ENCODE results near the gene DNHD1. TPM values are rescaled to one million over a fixed set of nuclear protein-coding genes. Genes with fewer than 3 reads are reported as not detected.

DNHD1 gene
- polyA plus RNA-seq, 3 donors: 5.8 to 6.3 (median 6.2) TPM

GRCh38 chr11:6561288-6561687 lies 64.2 kb downstream of the DNHD1 start:
- no peak for DNase-seq (ENCODE audit: low read depth in 3 of 3, low spot score in 2 of 3)

- no peak for DNase-seq (ENCODE audit: low read depth in 3 of 3, low spot score in 2 of 3)
Measured at GRCh38 chr11:6563121-6563619, 66.1 kb downstream of the DNHD1 start.

- no peak for DNase-seq (ENCODE audit: low read depth in 3 of 3, low spot score in 2 of 3)
Measured at GRCh38 chr11:6563667-6564066, 66.6 kb downstream of the DNHD1 start.

- DNase-seq (ENCODE audit: low read depth in 3 of 3, low spot score in 2 of 3): no peak
Measured at GRCh38 chr11:6565325-6565724, 68.2 kb downstream of the DNHD1 start.

GRCh38 chr11:6565988-6566703 lies 69.1 kb downstream of the DNHD1 start:
- no peak for DNase-seq (ENCODE audit: low read depth in 3 of 3, low spot score in 2 of 3)

- no peak for DNase-seq (ENCODE audit: low read depth in 3 of 3, low spot score in 2 of 3)
Measured at GRCh38 chr11:6566704-6567370, 69.8 kb downstream of the DNHD1 start.

- no peak for DNase-seq (ENCODE audit: low read depth in 3 of 3, low spot score in 2 of 3)
Measured at GRCh38 chr11:6567371-6567745, 70.3 kb downstream of the DNHD1 start.

- peak in 1 of 3 donors; percentile 33 for DNase-seq (ENCODE audit: low read depth in 3 of 3, low spot score in 2 of 3)
Measured at GRCh38 chr11:6568191-6568918, 71.3 kb downstream of the DNHD1 start.

GRCh38 chr11:6569706-6570105 lies 72.6 kb downstream of the DNHD1 start:
- DNase-seq (ENCODE audit: low read depth in 3 of 3, low spot score in 2 of 3): no peak

- no peak for DNase-seq (ENCODE audit: low read depth in 3 of 3, low spot score in 2 of 3)
Measured at GRCh38 chr11:6570691-6571427, 73.8 kb downstream of the DNHD1 start.

GRCh38 chr11:6571434-6572008 lies 74.4 kb downstream of the DNHD1 start:
- DNase-seq (ENCODE audit: low read depth in 3 of 3, low spot score in 2 of 3): no peak

GRCh38 chr11:6572215-6572614 lies 75.1 kb downstream of the DNHD1 start:
- DNase-seq (ENCODE audit: low read depth in 3 of 3, low spot score in 2 of 3): no peak

GRCh38 chr11:6574816-6575715 lies 78.0 kb downstream of the DNHD1 start:
- no peak for DNase-seq (ENCODE audit: low read depth in 3 of 3, low spot score in 2 of 3)

GRCh38 chr11:6576471-6577373 lies 79.6 kb downstream of the DNHD1 start:
- peak in 1 of 3 donors; percentile 31 for DNase-seq (ENCODE audit: low read depth in 3 of 3, low spot score in 2 of 3)

- DNase-seq (ENCODE audit: low read depth in 3 of 3, low spot score in 2 of 3): no peak
Measured at GRCh38 chr11:6578134-6578533, 81.1 kb downstream of the DNHD1 start.

- no peak for DNase-seq (ENCODE audit: low read depth in 3 of 3, low spot score in 2 of 3)
Measured at GRCh38 chr11:6579681-6580080, 82.6 kb downstream of the DNHD1 start.

- DNase-seq (ENCODE audit: low read depth in 3 of 3, low spot score in 2 of 3): no peak
Measured at GRCh38 chr11:6583584-6583983, 86.5 kb downstream of the DNHD1 start.

- DNase-seq (ENCODE audit: low read depth in 3 of 3, low spot score in 2 of 3): no peak
Measured at GRCh38 chr11:6584528-6584927, 87.4 kb downstream of the DNHD1 start.

Data from right renal cortex interstitium (tissue), 3 donors.